ENCODE results near the gene PAQR7.

DNA sequence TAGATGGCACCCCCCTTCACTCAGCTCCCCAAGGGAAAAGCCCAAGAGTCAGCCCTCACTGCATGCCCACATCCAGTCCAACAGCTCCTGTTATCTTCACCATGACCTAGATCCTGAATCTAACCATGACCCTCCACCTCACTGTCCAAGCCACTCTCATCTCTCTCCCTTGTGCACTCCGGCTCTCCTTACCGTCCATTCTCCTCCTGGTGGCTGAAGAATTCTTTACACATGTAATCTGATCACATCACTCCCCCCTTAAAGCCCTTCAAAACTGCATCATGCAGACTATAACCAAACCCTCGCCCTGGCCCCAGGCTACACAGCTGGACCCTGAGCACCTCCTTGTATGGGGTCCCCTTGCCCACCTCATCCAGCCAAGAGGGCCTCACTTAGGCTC is 14.0 kb upstream of the PAQR7 start:
- TF ChIP-seq POLR2AphosphoS5 (IDR thresholded peaks at IDR 0.05; ENCODE audit: low read depth) (no peak), EZH2 (IDR thresholded peaks at IDR 0.05; ENCODE audit: low read depth, unreplicated experiment) (no peak), EZH2phosphoT487 (IDR thresholded peaks at IDR 0.05; ENCODE audit: unreplicated experiment) (no peak), CREB1 (CRISPR knock-in tag; IDR thresholded peaks at IDR 0.05; ENCODE audit: low read depth) (no peak), ZNF114 (CRISPR knock-in tag; IDR thresholded peaks at IDR 0.05) (no peak), JUNB (IDR thresholded peaks at IDR 0.05; ENCODE audit: unreplicated experiment) (no peak), ZNF331 (CRISPR knock-in tag; IDR thresholded peaks at IDR 0.05; ENCODE audit: low read depth) (no peak), NANOG (IDR thresholded peaks at IDR 0.05; ENCODE audit: borderline replicate concordance) (no peak)
- TF ChIP-seq, protein P1, sequence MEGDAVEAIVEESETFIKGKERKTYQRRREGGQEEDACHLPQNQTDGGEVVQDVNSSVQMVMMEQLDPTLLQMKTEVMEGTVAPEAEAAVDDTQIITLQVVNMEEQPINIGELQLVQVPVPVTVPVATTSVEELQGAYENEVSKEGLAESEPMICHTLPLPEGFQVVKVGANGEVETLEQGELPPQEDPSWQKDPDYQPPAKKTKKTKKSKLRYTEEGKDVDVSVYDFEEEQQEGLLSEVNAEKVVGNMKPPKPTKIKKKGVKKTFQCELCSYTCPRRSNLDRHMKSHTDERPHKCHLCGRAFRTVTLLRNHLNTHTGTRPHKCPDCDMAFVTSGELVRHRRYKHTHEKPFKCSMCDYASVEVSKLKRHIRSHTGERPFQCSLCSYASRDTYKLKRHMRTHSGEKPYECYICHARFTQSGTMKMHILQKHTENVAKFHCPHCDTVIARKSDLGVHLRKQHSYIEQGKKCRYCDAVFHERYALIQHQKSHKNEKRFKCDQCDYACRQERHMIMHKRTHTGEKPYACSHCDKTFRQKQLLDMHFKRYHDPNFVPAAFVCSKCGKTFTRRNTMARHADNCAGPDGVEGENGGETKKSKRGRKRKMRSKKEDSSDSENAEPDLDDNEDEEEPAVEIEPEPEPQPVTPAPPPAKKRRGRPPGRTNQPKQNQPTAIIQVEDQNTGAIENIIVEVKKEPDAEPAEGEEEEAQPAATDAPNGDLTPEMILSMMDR (conservative IDR thresholded peaks at IDR 0.05; ENCODE audit: low read depth in 2 of 2), result peak; percentile 13 to 15; a peak in 2 of 4 replicates
- TF ChIP-seq, protein P2, sequence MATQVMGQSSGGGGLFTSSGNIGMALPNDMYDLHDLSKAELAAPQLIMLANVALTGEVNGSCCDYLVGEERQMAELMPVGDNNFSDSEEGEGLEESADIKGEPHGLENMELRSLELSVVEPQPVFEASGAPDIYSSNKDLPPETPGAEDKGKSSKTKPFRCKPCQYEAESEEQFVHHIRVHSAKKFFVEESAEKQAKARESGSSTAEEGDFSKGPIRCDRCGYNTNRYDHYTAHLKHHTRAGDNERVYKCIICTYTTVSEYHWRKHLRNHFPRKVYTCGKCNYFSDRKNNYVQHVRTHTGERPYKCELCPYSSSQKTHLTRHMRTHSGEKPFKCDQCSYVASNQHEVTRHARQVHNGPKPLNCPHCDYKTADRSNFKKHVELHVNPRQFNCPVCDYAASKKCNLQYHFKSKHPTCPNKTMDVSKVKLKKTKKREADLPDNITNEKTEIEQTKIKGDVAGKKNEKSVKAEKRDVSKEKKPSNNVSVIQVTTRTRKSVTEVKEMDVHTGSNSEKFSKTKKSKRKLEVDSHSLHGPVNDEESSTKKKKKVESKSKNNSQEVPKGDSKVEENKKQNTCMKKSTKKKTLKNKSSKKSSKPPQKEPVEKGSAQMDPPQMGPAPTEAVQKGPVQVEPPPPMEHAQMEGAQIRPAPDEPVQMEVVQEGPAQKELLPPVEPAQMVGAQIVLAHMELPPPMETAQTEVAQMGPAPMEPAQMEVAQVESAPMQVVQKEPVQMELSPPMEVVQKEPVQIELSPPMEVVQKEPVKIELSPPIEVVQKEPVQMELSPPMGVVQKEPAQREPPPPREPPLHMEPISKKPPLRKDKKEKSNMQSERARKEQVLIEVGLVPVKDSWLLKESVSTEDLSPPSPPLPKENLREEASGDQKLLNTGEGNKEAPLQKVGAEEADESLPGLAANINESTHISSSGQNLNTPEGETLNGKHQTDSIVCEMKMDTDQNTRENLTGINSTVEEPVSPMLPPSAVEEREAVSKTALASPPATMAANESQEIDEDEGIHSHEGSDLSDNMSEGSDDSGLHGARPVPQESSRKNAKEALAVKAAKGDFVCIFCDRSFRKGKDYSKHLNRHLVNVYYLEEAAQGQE (IDR thresholded peaks at IDR 0.05; ENCODE audit: unreplicated experiment), result no peak
- TF ChIP-seq, protein P3, sequence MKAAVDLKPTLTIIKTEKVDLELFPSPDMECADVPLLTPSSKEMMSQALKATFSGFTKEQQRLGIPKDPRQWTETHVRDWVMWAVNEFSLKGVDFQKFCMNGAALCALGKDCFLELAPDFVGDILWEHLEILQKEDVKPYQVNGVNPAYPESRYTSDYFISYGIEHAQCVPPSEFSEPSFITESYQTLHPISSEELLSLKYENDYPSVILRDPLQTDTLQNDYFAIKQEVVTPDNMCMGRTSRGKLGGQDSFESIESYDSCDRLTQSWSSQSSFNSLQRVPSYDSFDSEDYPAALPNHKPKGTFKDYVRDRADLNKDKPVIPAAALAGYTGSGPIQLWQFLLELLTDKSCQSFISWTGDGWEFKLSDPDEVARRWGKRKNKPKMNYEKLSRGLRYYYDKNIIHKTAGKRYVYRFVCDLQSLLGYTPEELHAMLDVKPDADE (IDR thresholded peaks at IDR 0.05), result no peak

All from GM23338 (cell line).